AG10803 (cell line): Measurements from ENCODE around the gene AKNA.

Experiments used
- DNase-seq: peaks from one replicate; pipeline ENCODE4 v3.0.0; 2010; ENCODE audit warnings: low read depth
- H3K4me3 ChIP-seq: 2 replicates; pipeline ENCODE4 v1.5.1; 2011; ENCODE audit warnings: mild to moderate bottlenecking, low read length, control low read depth
- TF ChIP-seq, protein P1 (sequence below): conservative IDR thresholded peaks from 2 replicates; pipeline ENCODE4 v1.5.1; 2011; ENCODE audit warnings: mild to moderate bottlenecking, low read length, control low read depth, inconsistent platforms

The AKNA gene

DNA sequence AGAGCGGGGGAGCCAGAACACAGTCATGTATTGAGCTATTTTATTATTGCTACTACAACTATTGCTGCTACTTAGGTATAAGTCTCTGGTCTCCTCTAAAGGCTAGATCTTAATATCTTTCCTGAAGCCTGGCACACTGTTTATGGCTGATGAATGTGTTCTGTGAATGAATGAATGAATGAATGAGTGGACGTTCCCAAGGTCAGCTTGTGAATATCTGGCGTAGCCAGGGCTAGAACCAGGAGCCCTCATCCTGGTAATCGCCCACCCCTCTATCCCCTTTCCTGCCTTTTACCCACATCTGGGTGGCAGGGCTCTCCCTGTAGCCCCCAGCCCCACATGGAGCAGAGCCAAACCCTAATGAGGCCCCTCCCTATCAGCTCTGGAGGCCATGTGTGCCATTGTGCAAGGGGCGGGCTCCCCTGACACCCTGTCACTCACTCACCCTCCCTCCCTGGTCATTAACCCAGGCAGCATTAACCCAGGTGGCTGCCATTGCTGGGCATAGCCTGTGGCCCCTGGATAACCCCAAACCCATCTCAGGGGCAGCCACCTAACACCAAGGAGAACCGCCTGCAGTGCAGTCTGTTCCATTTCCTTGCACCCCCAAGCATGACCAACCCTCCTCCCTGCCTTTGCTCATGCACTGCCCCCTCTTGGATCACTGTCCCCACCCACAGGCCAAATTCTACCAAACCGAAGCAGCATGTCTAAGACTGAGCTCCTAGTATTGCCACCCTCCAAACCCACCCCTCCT, 2.0 kb upstream of the AKNA start:
- no peak for DNase-seq
- no peak overlapping the region for H3K4me3 ChIP-seq
- TF ChIP-seq, protein P1, sequence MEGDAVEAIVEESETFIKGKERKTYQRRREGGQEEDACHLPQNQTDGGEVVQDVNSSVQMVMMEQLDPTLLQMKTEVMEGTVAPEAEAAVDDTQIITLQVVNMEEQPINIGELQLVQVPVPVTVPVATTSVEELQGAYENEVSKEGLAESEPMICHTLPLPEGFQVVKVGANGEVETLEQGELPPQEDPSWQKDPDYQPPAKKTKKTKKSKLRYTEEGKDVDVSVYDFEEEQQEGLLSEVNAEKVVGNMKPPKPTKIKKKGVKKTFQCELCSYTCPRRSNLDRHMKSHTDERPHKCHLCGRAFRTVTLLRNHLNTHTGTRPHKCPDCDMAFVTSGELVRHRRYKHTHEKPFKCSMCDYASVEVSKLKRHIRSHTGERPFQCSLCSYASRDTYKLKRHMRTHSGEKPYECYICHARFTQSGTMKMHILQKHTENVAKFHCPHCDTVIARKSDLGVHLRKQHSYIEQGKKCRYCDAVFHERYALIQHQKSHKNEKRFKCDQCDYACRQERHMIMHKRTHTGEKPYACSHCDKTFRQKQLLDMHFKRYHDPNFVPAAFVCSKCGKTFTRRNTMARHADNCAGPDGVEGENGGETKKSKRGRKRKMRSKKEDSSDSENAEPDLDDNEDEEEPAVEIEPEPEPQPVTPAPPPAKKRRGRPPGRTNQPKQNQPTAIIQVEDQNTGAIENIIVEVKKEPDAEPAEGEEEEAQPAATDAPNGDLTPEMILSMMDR: no peak

DNA sequence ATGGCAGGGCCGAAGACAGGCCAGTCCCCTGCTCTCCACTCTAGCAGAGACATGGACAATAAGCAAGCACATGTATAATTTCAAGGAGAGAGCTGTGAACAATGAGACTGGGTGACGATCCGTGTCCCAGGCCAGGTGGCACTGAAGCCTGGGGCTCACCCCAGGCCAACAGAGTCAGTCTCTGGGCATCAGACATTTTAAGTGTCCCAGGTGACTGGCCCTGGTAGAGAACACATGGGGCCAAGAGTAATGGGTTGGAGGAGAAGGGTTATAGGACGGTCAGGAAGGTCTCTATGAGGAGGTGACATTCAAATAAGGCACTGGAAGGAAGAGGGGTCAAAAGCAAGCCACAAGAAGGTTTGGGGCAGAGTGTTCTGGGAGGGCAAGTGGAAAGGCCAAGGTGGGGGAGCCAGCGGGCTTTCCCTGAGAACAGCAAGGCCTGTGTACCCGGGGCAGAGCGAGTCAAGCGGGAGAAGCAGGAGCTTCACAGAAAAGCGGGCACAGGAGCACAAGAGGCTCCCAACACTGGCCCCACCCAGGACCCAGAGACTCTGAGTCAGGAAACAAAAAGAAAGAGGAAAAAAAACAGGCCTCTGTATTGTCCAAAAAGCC, 1.1 kb upstream of the AKNA start:
- no peak overlapping the region for H3K4me3 ChIP-seq
- TF ChIP-seq, protein P1: no peak
- no peak for DNase-seq

DNA sequence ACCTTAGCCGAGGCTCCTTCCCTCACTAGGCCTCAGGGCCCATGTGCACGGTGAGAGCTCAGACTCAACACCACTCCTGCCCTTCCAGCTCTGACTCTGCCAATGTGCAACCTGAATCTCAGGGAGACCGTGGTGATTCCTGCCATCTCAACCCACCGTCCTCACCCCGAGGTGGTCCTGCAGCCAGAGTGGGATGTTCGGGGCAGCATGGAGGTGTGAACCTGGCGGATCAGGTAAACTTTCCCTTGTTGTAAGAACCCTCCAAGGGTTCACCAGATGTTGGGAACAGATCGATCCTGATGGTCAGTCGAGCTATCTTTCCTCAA, 538 bp upstream of the AKNA start:
- no peak for DNase-seq
- TF ChIP-seq, protein P1: no peak
- peak overlapping the region; percentile 72 for H3K4me3 ChIP-seq

DNA sequence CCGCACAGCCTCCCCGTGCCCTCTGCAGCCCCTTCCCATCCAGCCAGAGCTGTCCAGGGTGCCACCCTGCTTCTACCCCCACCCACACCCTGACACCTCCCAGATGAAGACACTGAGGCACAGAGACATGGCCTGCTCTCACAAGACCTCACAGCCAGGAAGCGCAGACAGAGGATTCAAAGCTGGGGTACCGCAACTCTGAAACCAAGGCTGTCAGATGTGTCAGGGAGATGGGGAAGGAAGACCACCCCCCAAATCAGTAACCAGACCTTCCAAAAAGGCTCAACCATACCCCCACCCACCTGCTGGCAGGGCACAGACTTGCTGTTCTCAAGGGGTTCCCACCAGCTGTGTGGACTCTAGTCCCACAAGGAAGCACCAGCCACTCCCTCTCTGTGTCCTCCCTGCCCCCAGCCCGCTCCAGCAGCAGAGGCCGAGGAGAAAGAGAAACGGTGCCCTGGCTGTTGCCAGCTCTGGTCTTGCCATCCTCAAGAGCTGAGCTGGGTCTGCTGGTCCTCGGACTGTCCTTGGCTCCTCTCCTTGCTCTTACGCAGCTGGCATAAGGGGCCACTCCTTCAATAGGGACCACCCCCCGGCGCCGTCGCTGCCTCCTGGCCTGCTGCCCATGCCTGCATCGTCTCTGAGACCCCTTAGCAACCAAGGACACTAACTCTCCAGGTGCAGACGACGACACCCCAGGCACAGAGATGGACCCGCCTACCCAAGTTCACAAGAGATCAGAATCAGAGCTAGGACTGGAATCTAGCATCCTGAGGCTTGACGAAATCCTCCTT, 699 bp downstream of the AKNA start:
- no peak for DNase-seq
- TF ChIP-seq, protein P1: no peak
- H3K4me3 ChIP-seq: peak overlapping the region; percentile 72

DNA sequence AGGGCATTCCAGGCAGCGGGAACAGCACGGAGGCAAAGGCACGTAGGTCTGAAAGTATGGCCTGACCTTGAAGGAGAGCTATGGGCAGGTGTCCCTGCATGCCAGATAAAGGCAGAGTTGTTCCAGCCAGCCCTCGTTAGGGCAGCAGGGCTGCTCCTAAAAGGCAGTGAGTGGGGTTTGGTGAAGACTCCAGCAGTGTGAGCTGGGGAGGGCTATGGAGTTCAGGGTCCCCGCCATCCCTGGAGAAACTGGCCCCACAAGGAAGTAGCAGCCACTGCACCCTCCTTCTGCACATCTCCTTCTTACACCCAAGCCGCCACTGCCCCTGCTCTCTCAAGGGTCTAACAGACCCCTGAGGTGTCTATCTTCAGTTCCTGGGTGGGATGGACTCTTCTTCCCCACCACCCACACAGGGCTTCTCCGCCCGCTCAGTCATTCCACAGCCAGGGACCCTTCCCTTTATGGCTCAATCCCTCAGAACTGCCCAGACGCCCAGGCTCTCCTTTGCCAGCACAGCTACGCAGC, 1.4 kb downstream of the AKNA start:
- TF ChIP-seq, protein P1: no peak
- H3K4me3 ChIP-seq: peak overlapping the region; percentile 72
- DNase-seq: no peak

DNA sequence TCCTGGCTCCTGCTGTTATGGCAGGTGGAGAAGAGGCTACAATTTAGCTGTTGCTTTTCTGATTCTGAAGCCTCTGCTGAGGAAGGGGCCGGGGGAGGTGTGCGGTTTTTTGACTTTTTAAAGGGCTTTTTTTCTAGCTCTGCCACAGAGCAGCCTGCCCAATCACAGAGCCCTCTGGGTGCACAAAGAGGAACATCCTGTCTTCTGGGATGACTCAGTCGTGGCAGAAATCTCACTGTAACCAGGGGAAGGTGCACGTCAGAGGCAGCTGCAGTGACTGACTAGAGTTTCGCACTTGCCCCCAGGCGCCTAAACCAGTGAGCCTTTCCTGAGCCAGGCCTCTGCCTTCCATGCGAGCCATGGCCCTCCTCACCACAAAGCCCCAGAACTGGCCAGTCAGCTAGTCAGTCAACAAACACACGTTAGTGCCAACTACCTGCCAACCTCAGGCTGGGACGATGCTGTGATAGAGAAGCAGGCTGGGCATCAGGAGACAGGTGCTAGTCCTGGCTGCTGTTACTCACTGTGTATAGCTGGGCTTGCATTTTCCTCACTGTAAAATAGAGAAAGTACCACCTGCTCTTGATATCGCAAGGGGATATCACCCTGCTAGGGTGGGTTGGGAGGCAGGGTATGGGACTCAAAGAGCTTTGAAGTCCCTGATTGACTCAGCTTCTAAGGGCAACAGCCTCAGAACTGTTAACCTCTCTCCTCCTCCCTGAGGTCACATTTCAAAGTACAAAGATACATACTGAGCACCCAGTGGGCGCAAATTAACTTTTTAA, 2.2 kb downstream of the AKNA start:
- DNase-seq: peak; percentile 83
- TF ChIP-seq, protein P1: no peak
- peak overlapping the region; percentile 72 for H3K4me3 ChIP-seq
